DMS53 (cell line): Measurements from ENCODE around the gene SUGP1.

Experiments
- DNase-seq: peaks from one replicate; lab custom pipeline; 2025; lab: John Stamatoyannopoulos, UW

Gene SUGP1

DNA sequence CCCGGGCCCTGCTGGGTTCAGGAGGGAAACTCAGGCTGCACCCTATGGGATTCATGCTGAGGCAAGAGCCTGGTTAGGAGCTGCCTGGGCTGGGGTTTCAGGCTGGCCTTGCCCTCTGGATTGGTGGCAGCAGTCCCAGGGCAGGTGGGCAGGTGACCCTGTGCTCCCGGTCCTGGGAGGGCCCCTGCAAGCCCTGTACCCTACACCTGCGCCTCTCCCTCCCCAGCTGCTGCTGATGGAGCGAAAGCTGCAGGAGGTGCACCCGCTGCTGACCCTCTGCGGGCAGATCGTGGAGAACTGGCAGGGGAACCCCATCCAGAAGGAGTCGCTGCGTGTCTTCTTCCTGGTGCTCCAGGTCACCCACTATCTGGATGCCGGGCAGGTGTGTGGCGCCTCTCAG, 20.7 kb upstream of the SUGP1 start:
- no peak for DNase-seq

DNA sequence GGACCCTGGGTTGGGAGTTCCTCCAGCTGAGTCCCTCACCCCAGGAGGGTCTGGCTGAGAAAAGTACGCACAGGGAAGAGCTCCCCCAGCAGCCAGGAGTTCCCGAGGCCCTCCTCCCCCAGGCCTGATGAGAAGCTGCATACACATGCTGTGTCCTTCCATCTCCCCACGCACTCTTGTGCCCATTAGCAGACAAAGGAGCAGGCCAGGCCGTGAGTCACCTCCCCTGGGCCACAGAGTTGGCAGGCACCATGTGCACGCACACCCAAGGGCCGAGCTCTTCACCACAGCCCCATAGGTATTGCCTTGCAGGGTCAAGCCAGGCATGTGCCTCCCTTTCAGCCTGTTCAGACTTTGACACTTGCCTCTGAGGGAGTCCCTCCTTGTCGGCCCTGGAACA, 17.8 kb upstream of the SUGP1 start:
- no peak for DNase-seq

DNA sequence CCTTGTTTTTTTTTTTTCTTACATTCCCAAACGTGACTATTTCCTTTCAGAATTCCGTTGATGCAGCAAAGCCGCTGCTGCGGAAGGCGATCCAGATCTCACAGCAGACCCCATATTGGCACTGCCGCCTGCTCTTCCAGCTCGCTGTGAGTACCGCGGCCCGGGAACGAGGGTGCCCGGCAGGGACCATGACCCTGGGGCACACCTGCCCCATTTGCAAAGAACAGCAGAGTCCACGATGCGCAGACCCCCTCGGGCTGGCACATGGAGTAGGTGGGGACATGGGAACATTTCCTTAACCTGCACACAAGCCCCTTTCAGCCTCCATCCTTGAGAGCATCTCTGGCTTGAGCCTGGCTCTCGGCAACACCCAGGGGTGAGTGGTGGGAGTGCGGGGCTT, 16.8 kb upstream of the SUGP1 start:
- no peak for DNase-seq

DNA sequence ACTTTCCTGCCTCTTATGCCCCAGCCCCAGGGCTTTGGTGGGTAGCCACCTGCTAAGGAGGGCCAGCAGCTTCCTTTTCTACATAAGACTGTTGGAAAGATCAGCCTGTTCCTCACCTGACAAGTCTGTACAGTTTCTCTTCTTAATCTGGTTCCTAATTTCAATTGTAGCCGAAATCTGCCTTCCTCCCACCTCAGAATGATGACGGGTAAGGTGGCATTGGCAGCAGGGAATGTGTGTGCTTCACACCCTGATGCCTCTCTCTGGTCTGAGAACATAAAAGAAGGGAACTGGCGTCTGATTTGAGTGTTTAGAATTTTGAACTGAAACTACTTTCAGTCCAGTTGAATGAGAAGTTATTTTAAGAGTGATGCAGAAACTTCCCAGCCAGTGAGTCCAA, 16.3 kb upstream of the SUGP1 start:
- no peak for DNase-seq

DNA sequence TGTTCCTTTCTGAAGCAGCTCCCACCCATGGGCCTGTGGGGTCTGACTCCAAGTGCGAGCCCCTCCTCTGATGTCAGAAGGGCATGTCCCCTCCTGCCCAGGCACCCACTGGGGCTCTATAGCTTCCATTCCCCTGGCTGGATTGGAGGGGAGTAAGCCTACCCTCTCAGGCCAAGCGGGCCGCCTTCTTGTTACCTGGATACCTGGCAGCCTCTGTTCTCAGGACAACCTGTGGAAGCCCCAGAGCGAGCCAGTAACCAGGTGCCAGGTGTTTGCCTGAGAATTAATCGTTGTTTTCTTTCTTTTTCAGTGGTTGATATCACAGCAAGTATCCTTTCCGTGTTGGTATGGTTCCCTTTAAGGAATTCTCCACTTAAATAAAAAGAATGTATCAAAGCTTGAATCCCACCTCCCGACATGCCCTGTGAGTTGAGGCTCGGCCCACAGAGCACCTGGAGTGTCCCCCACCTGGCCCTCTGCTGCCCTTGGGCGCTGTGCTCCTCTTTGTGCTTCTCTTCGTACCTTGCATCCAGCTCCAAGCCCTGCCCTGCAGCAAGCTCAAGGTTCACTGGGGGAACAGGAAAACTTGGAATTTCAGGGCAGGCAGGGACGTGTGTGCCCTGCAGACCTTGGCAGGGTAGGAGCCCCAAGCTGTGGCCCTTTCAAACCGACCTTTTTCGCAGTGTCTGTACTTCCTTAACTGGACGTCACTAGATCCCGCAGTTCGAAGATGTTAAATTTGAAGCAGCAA, 15.3 kb upstream of the SUGP1 start:
- no peak for DNase-seq

DNA sequence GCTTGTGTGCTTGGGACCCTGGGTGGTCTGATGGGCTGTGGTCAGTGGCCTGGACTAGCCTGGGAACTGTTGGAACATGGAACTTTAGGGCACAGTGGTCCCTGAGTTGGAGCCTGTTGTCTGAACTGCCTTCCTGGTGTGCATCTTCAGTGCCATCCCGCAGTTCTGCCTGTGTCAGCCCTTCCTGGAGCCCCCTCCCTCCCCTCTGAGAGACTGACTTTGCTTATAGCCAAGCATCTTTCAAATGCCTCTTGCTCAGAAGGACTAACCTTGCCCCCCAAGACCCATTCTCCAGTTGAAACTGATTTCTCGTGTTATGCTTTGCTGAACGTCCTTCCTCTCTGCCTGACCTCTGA, 14.7 kb upstream of the SUGP1 start:
- DNase-seq, result no peak

DNA sequence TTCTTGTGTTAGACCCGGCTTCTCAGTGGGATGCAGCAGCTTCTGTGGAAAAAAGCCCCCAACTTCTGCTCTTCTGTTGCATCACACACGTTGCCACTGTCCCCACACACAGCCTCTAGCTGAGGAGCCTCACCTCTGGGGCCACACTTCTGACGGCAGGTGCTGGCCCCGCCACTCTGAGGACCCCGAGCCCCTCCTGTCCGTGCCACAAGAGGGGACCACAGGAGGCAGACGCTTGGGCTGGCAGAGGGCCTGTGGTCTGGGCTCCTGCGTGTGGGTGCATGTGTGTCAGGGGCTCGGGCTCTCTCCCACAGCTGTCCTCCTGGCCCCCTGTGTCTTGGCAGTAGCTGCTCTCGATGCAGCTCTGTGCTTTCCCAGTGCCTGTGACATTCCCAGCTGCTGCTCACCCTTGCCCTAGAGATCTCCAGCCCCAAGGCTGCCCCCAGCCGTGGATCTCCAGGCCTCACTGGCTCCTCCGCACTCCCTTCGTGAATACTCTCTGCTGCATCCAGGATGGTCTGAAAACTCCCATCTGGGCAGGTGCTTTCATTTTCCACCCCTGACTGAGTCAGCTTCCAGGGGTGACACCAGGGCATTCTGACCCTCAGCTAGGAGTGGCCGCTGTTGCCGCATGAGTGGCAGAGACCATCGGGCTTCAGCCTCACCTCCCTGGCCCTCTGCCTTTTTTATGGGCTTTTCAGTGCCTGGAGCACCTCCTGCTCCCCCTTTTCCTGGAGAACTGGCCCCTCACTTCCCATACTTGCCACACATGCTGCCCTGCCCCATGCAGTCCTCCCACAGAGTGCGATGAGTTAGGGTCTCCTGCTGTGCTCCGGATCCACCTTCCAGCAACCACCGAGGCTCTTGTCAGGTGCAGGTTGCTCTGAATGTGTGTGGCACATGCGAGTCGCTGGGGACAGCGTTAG, 14.0 kb upstream of the SUGP1 start:
- no peak for DNase-seq

DNA sequence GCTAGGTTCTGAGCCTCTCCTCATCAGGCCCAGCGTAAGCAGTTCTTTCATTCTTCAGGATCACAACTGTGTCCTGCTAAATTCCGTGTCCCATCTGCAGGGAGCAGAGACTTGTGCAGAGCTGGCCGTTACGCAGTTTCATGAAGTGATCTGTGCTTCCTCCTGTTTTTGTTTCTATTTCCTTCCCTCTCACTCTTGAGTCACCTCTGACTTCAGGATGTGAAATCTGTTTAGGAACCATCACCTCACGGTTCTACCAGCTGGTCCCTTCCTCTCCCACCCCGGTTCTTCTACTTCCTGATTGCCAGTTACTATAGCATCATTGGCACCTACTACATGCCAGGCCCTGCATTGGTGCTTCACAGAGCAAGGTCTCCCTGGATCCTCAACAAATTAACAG, 8.8 kb upstream of the SUGP1 start:
- no peak for DNase-seq

DNA sequence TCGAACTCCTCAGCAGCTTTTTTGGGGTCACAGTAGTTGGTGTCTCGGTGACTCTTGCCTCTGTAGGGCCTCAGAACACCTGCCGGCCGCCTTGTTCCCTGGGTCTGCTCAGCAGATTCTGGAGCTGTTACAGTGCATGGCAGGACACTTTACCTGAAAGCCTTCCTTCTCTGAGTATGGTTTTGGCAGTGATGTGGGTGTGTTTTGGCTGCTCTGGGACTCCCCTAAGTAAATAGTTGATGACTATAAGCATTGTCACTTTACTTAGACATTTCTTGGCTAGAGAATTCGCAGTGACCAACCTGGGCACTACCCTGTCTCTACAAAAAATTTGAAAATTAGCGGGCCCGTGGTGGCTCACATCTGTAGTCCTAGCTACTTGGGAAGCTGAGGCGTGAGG, 7.4 kb upstream of the SUGP1 start:
- DNase-seq, result no peak

DNA sequence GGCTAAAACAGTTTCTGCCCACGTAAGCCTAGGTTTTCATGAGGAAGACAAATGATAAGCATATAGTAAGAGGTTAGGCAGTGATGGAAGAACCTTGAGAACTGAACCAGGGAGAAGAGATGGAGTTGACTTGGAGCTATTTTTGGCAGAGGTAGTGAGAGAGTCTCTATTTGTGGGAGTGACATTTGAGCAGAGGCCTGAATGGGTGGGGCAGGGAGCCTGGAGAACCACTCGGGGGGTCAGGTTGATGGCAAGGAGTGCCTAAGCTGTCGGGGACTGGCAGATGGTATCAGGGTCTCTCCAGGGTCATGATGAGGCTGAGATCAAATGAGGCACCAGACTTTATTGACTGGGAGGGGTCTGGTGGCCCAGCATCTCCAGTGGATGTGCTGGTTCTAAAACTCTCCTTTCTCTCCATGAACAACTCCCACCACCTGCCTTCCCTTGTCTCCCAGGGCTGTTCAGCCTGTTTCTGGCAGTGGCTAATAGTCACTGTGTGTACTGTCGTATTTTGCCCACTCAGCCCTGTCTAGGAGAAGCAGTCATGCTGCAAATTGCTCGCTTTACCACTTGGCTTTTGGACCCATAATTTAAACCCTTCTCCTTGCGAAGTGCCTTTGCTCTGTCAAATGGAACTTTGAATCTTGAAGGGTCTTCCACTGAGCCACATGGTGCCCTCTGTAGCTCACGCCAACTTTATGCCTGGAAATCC, 3.9 kb upstream of the SUGP1 start:
- DNase-seq, result no peak

DNA sequence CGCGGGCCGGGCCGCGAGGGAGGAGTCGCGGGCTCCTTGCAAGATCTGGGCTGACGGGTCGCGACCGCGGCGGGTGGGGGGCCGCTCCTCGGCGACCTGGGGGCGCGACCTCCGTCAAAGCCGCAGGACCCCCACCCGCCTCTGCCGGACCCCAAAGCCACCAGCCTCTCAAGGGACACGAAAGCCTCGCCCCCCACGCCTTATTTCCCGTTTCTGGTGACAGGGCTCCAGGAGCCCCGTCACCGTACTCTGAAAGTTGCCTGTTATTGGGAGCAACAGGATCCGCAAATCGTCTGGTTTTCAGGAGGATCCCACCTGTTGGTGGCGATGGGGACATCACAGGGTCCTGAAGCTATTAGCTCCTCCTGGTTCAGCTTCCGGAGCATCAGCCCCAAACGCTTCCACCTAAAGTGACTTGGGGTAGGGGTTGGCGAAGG, 850 bp upstream of the SUGP1 start:
- peak; percentile 43 for DNase-seq

DNA sequence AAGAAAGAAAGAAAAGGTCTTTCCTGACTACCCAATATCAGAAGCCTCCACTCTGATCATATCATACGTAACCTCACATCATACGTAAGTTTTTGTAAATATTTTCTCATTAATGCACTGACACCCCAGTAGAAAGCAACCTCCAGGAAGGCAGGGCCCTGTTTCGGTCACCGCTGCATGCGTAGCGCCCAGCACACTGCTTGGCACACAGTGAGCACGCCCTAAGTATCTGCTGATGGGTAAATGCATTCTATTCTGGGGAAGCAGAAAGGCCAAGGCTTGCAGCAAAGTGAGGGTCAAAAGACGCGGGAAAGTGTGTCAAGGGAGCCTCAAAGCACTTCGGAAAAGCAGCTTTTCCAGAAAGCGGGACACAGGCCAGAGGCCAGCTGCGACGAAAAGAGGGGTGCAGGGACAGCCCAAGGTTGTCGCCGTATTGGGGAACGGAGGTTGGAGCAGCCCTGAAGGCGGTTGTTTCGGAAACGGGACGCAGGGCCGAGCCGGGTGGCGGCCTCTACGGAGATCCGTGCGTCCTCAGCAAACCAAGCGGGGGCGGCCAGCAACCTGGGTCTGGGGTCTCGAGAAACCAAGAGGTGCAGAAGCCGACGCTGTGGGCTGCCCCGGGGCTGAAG, 463 bp downstream of the SUGP1 start:
- no peak for DNase-seq

DNA sequence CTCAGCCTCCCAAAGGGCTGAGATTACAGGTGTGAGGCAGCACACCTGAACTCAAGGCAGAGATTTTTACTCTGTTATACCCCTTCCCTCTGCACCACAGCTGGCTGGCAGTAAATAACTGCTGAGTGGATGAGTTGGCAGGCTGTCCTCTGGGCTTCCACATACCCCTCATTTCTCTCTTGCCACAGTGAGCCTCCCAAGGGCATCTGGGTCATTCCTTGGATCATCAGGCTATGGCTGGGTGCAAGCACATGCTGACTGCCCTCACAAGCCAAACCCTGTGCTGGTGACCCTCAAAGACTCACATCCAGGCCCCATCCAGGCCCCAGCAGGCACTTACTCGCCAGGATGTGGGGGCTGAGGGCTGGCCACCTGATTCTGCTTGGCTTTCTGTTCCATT, 4.2 kb downstream of the SUGP1 start:
- no peak for DNase-seq

DNA sequence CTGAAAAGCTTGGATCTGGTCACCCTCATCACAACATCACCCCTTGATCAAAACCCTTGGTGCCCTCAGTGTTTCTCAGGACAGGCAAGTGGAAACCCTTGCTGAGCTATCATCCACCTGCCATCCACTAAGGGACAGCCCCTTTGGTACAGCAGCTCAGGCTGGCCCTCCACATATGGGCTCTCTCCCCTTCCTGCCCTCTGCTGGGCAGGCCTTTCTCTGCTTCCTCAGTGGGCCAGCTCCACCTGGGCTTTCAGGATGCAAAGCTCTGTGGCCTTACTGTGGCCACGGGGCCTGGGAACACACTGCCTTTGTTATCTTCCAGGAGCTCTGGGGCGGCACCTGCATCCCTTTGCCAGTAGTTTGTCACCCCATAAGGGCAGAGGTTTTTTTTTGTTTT, 4.9 kb downstream of the SUGP1 start:
- DNase-seq, result peak; percentile 17

DNA sequence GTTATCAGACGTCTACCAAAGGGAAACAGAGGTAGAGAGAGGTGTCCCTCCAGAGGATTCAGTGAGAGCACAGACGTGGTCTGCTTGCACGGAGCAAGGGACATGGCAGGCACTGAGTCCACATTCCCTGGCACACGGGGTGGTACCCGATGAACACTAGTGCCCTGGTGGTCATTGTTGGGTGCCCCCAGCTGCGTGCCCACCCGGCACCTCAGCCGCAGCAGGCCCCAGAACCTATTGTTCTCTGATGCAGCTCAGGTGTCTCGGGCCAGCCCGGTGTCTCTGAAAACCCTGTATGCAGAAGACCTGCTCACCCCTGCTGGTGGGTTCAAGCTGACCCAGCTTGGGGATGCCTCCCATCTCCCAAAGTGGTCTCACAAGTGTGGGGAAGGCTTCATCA, 11.9 kb downstream of the SUGP1 start:
- no peak for DNase-seq

DNA sequence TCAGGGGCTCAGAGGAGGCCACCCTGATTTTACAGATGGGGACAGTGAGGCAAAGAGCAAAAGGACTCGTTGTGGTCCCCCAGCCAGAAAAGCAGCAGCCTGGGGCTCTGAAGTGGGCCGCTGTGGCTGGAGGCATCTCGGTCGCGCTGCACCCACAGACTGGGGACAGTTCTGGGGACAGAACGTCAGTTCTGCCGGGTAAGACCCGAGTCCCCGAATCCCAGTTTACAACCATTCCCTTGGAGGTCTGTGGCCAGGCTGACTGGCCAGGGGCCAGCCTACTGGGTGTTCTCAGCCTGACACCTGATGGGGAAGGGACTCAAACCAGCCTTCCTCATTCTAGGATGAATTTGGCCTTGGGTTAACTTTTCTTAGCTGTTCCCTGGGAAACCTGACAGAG, 14.1 kb downstream of the SUGP1 start:
- DNase-seq, result no peak

DNA sequence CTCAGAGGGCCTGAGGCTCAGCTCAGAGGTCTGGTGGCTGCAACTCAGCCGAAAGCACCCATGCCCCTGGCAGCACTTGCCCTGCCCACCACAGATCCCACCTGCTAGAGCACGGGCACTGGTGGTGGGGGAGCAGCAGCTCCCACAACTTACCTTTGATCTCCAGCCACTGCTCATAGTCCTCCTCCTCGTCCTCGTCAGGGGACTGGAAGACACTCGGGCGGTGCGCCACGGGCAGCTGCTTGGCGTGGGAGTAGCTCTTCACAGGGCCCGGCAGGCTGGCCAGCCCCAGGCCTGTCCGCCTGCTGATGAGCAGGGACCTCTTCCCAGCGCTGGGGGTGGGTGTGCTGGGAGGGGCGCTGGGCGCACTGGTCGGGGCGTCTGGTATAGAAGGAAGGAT, 14.6 kb downstream of the SUGP1 start:
- no peak for DNase-seq

DNA sequence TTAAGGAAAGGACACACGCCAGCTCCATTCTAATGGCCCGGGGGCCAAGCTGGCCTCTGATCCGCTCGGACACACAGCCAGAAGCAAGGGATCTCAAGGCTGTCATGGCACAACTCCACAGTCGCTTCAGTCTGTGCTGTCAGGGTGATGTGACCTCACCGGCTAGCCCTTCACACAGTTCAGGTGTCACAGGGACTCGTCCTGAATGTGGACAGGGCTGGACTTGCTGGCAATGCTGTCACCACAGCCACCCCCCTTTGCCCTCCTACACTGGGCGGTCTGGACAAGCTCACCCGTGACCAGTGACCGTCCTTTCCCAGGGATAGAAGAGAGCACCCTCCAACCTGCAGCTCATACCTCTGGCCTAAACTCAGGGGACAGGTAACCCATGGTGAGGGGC, 15.2 kb downstream of the SUGP1 start:
- DNase-seq, result no peak

DNA sequence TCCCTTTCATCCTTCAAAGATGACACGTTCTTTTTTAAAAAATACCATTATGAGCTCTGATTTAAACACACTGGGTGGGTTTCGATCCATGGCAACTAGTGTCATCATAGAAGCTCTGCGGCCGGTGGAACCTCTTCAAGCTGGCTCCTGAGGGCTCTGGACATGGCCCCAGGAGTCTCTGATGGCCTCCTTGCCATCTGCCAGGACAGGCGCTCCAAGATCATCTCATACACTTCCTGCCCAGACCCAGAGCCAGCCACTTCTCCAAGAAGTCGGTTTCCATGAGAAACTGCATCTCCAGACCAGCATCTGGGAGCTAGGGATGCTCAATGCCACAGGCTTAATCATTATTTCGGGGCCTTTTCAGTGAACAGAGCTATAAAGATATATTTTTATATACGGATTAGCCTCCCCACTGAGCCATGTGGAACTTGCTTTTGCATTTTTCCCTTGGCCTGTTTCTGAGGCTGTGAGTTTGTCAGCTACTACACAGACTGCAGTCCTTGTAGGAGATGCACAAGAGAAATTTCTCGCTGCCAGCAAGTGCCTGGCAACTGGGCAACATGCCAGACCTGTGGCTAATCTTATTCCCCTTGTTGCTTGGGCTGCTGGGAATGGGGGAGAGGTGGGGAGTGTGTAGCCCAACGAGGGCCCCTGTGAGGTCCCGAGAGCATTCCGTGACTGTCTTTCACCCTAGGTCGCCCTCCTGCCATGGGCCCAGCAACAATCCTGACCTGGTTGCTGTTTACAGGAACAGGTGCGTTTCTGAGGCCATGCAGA, 15.9 kb downstream of the SUGP1 start:
- no peak for DNase-seq

DNA sequence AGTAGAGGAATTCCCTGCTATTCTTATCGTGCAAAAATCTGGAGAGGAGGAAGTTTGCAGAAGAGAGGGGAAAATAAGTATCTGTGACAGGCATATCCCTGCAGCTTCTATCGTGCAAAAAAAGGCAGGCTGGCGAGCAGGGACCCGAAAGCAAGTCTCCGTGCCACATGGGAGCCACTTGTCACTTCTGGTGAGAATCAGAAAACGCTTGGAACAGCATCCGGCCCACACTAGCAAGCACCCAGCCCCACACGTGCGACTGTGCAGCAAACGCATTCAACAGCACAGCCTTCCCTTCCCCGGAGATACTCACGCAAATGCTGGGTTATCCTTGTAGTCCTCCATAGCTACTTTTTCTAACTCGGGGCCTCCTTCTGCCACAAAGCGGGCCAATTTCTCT, 16.9 kb downstream of the SUGP1 start:
- DNase-seq, result no peak

DNA sequence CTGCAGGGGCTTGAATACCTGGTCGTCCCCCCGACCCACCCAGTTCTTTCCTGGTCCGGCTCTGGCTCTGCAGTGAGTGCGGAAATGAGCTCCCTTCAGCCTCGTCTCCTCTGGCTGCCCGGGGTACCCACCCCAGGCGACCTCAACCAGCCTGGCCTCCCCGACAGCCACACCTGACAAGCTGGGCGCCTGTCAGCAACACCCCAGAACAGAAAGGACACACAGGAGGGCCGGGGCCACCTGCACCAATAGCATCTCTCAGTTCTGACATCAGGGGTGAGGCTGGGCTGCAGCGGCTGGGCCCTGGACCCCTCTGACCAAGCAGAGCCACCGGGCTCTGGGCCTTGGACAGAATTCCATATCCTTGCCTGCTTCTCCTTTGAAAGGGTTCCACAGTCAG, 19.7 kb downstream of the SUGP1 start:
- DNase-seq, result no peak

DNA sequence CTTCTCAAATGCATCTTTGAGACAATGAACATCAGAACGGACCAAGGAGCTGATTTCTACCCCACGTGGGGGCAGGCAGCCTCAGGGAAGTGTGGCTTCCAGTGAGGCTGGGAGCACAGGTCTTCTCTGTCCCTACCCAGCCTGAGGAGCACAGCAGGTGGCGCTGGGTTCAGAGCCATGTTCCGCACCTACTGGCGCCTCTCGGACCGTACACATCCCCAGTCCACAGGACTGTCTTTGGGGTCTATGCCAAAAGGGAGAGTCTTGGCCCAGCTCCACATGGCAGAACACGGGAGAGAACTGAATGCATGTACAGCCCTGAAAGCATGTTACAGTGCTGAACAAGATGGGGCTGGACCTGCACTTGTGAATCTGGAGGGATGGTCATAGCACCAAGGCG, 22.6 kb downstream of the SUGP1 start:
- DNase-seq, result no peak
